Measurements from ENCODE around the gene ZBTB20.
A peak's percentile ranks its signal among the peaks of the same experiment; 100 is the strongest.

ZBTB20 gene

GRCh38 chr3:114364806-114365654 is 782.1 kb downstream of the ZBTB20 start:
- no peak for DNase-seq (ENCODE audit: low spot score)

DNA sequence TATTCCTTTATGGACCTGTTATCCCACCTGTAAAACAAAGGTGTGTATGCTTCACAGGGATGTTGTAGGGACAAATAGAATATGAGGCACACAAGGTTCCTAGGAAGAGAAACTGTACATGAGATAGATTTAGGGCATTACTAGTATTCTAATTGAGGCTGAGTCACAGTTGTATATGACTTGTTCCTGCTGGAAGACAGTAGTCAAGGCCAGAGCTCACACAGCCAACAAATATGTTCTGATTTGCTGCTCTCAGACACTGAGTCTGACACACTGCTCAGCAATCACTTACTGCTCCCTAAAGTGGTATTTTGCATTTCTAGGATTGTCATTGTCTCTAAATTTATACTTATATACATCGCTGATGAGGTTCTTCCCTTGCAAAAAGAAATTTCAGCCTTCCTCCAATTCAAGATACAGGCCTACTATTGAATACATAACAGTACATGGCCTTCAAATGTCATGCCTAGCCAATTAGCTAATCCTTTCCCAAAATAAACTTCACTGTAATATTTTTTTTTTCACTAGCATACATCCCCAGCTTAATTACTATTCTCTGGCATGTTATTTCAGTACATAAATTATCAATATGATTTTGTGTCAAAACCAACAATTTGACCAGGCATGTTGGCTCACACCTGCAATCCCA is 783.4 kb downstream of the ZBTB20 start:
- DNase-seq (ENCODE audit: low spot score) = peak; percentile 60

DNA sequence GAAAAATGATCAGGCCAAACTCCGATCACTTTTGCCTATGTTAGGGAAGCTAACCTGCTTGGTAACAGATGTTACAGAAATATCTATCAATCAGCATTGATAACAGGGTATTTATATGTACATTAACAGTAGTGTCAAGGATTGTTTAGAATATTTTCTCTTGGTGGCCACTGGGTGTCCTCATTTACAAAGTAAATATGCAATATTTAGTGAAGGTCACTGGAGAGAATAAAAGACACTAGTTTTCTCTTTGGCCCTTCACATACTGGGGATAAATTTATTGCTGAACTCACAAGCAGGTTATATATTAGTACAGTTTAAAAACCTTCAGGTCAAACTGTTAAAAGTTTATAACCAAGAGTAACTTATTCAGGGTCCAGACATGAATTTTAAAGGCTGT is 784.3 kb downstream of the ZBTB20 start:
- peak; percentile 55 for DNase-seq (ENCODE audit: low spot score)

DNA sequence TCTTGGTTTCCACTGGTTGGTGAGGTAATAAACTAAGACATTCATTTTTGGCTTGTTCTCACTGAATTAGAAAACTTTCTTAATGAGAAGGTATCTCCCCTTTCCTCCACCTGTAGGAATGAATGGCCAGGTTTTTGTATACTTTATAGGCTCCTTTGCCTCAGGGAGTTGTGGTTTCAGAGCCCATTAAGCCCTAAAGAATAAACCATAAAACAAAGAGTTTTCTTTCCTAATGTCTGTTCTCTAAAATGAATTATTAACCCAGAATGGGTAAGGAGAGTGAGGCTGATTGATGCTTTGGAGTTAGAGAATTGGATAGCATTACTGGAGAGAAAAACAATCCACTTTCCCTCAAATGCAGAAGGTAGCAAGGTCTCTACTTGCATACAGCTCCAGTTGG is 785.7 kb downstream of the ZBTB20 start:
- no peak for DNase-seq (ENCODE audit: low spot score)

- no peak for DNase-seq (ENCODE audit: low spot score)
Observed at GRCh38 chr3:114356525-114356924, 790.6 kb downstream of the ZBTB20 start.

DNA sequence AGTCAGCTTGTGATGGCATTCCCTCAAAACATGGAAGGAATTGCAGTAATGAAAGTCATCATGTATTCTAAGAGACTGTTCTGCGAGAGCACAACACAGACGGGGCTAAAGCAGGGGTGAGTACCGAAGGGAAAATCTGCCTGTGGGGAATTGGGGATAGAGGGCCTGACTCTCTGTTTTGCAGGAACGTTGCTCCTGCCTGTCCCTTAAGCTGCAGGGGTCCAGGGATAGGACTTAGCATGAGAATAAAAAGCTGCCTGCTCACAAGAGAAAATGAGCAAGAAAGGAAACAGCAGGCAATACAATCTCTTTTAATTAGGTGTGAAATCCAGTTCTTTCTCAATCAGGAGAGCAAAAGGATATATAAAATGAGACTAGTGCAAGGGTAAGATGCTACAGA is 791.0 kb downstream of the ZBTB20 start:
- no peak for DNase-seq (ENCODE audit: low spot score)

DNA sequence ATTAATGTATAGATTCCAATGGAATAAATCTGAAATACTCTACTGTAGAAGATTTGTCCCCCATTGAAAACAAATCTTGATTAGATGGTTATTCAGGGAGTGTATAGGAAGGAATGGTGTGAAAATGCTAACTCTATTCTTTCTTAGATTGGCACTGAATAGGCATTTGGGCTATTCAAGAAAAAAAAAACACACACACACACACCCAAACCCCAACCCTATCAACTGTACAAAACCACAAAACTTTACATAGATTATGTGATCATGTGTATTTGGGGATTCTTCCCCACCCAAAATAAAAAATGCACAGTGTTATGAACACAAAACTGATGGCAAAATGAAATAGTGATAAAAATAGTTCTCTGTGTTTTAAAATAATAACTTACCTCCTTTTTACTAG is 791.4 kb downstream of the ZBTB20 start:
- DNase-seq (ENCODE audit: low spot score) = no peak

GRCh38 chr3:114351822-114352145 is 795.3 kb downstream of the ZBTB20 start:
- no peak for DNase-seq (ENCODE audit: low spot score)

DNA sequence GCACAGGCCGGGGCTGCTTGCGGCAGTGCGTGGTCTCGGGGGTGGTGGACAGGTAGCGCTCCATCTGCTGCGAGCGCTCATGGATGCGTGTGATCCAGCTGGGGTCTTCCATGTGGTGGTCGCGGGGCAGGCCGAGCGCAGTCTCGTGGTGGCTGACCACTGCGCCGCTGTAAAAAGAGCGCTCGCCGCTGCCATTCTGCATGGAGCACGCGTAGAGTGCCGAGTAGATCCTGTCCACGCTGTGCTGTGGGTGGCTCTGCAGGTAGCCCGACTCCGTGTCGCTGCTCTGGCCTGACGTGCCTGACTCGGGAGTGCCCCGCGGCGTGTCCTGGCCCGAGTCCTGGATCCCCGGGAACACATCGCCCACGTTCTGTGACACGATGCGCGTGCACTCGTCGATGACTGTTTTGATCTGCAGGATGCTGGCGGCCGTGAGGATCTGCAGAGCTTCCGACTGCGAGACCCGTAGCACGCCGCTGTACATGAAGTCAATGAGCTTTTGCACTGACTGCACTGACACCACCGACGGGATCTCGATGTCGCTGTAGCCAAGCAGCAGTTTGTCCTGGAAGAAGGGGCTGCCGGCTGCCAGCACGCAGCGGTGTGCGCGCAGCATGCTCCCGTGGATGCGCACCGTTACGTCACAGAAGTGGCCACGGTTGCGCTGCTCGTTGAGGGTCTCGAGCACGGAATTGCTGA is 795.8 kb downstream of the ZBTB20 start:
- no peak for DNase-seq (ENCODE audit: low spot score)

DNA sequence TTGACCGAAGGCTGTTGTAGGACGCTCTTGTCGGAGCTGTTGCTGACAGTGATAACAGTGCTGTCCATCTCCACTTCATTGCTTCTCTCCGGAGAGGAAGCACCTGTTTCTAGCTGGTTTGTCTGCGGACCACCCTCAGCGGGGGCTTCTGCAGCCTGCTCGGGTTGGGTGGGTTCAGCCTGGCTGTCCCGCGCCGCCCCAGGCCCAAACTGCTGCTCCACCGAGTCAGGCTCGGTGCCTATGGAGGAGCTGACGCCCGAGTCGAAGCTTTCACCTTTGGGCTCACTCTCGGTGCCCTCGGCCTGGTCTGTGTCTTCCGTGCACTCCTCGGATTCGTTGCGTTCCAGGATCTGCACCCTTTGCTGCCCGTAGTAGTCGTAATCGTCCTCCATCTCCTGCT is 796.4 kb downstream of the ZBTB20 start:
- no peak for DNase-seq (ENCODE audit: low spot score)

DNA sequence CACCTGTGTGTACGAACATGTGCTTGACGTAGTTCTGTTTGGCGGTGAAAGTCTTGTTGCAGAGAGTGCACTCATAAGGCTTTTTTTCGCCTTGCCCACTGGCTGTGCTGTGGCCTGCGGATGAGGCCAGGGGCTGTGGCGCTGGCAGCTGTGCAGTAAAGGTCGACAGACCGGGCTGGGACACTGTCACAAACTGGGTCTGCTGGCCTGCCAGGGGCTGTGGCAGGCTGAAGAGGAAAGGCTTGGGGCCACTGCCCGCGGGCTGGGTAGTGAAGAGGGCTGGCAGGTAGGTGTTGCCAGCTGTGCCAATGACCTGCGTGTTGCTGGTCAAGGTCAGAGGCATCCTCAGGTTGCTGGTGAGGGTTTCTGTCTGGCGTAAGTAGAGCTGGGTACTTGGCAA is 796.8 kb downstream of the ZBTB20 start:
- DNase-seq (ENCODE audit: low spot score) = no peak

DNA sequence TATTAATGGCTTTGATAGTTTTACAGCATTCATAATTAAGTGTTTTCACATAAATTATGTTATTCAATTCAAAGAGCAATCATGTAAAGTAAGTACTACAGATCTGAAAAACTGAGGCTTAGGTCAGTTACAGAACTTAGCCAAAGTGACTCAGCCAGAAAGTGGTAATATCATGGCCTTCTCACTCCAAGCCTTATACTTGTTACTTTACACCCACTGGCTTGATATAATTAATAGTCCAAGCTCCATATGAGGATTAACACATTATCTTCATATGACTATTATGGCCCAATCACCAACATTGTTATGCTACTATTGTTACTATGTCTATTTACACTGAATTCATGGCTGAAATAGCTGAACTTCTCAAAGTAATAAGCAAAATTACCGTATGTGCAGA is 802.6 kb downstream of the ZBTB20 start:
- DNase-seq (ENCODE audit: low spot score) = no peak

- DNase-seq (ENCODE audit: low spot score) = no peak
Observed at GRCh38 chr3:114338651-114339357, 808.3 kb downstream of the ZBTB20 start.

- no peak for DNase-seq (ENCODE audit: low spot score)
Observed at GRCh38 chr3:114336857-114337256, 810.2 kb downstream of the ZBTB20 start.

DNA sequence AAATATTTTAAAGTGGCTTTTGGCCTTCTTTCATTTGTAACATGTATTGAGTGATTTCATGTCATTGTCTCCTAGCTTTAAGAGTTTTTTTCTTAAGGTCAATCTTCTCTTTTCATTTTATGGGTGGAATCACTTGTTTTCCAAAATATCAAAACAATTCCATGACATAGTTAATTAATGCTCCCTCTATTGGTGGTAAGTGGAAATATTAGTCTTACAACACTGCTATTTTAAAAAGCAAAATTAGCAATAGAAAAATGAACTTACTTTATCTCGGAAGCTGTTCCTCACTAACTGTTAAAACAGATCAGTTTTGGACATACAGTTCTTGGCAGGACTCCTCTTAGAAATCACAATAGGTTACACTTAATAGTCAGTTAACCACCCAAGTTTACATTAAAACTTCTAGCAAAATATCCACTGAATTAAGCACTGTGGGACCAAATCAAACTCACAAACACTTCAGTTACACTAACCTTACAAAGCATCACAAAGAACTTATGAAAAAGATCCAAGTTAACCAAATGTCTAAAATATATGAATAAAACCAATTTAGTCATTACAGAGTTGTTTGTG is 810.9 kb downstream of the ZBTB20 start:
- DNase-seq (ENCODE audit: low spot score) = peak; percentile 23

DNA sequence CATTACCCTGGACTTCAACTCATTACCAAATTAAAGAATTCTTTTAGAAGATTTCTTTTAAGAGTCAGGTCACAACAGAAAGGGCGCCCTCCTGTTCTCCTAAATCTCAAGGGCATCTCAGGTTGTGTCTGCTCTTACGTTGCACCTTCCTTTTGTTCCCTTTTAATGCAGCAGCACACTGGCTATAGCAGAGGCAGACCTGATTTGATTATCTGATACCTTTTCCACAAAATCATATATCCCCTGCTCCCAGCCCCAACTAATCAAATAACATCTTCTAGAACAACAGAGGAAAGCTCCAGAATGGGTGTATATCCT is 813.2 kb downstream of the ZBTB20 start:
- DNase-seq (ENCODE audit: low spot score) = no peak

DNA sequence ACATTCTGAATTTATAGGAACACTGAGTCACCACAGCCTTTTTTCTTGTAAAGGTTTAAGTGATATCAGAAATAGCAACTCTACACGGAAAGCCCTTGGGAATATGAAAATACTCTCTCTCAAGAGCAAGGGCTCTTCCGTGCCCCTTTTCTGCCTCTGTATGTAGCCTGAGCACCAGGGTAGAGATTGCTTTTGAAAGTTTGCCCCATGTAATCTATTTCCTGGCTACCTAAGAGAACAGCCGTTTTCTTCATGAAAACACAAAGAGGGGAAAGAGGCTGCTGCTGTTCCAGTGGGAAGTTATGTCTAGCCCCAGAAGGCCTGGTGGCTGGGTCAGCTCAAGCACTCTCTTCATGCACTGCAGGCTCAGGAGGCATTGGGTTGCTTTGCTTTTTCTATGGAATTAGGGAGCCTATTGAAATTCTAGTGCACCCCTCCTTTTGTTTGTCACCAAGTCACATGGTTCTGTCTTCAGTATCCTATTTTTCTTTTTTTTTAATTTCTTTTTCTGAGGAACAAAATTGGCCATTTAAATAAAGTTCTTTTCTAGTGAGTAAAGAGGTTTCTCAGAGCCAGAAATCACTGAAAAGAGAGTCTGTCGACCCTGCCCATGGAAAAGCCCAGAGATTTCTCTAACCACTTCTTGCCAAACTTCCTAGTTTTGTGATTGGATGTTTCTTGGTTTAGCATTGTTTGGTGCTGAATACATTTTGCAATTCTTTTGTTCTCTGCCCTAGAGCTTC is 813.7 kb downstream of the ZBTB20 start:
- DNase-seq (ENCODE audit: low spot score) = no peak

- DNase-seq (ENCODE audit: low spot score) = no peak
Observed at GRCh38 chr3:114332342-114333179, 814.5 kb downstream of the ZBTB20 start.

DNA sequence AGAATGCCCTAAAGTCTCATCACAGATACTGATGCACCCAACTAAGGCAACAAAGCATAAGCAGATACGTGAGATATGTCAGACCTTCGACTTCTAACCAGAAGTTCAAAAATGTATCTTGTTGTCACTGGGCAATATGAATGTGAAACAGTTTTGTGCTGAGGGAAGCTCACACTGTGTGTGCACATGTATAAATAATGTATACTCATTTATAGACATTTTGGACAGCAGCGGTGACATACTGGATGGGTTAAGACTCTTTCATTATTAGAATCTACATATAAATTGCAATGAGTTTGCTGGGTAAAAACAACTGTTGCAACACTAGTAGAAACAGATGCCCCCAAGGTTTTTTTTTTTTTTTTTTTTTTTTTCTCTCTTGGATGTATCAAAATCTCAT is 815.4 kb downstream of the ZBTB20 start:
- DNase-seq (ENCODE audit: low spot score) = no peak

- no peak for DNase-seq (ENCODE audit: low spot score)
Observed at GRCh38 chr3:114331007-114331406, 816.1 kb downstream of the ZBTB20 start.

DNA sequence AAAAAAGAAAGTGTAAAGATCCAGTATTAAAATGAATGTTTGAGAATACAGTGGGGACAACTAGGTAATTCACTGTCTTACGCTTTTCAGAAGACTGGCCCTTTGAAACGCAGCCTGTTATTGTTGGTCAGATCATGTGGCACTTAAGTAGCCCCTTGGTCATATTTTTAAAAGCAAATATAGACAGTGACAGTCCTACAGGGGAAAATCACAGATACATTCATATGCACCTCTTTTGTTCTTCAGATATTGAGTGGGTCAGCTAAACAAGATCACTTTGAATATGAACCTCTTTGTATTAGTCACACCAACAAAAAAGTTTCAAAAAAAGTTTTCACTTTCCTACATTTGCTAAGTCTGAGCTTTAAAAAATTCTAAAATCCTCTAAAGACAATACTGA is 817.3 kb downstream of the ZBTB20 start:
- DNase-seq (ENCODE audit: low spot score) = no peak
